Epithelial cell of esophagus (primary cell): ENCODE measurements around the gene SELENOK.

Experiments used
- DNase-seq: peaks from one replicate; pipeline ENCODE4 v3.0.0; 2010; ENCODE audit warnings: low read depth
- H3K4me3 ChIP-seq: 2 replicates; pipeline ENCODE4 v1.5.1; 2011; ENCODE audit warnings: mild to moderate bottlenecking, low read length, control low read depth
- CTCF ChIP-seq: IDR thresholded peaks from 2 replicates; pipeline ENCODE4 v1.5.1; 2011; ENCODE audit warnings: low read depth, mild to moderate bottlenecking, low read length, control low read depth, inconsistent platforms; ENCODE audit not compliant: insufficient read depth; ENCODE audit errors: missing control alignments

The SELENOK gene

DNA sequence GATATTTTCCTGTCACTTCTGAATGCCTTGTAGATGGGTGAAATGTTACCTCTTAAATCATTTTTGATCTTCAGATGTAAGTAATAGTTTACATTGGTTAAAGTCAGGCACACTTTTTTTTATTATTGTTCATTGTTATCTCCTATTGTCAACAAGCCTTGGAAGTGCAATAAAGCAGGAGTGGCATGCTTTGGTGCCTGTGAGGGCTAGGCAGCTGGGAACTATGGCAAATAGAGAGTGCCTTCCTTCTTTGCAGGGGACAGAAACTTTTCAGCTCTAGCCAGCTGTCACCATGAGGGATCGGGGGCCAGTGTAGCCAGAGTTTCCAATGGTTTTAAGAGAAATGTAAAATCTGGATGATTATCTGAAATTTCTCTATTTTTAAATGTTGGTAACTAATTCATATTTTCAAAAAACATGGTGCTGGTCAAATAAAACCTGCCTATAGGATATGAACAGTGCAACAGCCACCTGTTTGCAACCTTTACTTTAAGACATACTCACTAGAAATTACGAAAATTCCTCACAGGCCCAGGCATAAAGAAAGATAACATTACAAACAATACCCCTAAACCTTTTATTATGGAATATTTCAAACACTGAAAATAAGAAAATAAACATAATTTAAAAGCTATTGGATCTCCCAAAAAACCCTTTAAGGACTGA, 9.1 kb upstream of the SELENOK start:
- H3K4me3 ChIP-seq, result no peak overlapping the region
- no peak for TF ChIP-seq CTCF
- DNase-seq, result no peak

DNA sequence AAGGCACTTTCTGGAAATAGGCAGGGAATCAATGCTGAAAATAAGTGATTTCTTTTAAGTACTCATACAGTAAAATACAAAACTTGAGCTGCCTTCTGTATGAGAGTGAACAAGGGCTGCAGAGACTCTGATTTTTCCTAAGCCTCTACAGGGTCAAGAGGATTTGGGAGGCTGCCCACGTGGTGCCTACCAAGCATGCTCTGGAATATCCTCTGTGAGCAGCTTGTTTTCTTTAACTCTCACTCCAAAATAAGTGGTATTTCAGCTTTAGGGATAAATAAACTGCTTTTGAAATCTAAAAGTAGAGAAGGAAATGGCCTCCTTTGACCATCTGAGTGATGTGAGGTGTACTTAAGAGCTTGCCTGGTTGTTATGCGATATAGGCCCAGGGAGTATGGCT, 8.1 kb upstream of the SELENOK start:
- H3K4me3 ChIP-seq, result no peak overlapping the region
- TF ChIP-seq CTCF, result no peak
- DNase-seq, result no peak

- H3K4me3 ChIP-seq, result peak overlapping the region; percentile 69
- no peak for TF ChIP-seq CTCF
- DNase-seq, result no peak
These were observed 603 bp upstream of the SELENOK start for GRCh38 chr3:53892286-53892637.

GRCh38 chr3:53890726-53891475, 758 bp downstream of the SELENOK start:
- peak overlapping the region; percentile 69 for H3K4me3 ChIP-seq
- DNase-seq, result peak; percentile 77
- TF ChIP-seq CTCF, result no peak

DNA sequence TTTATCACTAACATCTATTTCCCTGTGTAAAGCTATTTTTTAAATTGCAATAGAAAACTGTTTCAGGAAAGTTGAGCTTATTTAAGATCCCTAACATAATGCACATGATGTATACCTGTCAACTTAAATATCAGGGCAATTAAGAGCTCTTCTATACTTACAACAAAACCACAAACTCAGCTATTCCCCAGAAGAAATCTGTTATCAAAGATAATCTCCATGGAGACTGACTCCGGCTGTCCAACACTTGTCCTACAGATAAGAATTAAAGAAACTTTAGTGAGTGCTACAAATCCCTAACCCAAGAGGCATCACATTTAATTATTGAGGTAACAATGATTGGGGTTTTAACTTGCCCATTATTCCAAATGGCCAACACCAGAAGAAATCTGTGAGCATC, 3.4 kb downstream of the SELENOK start:
- TF ChIP-seq CTCF, result no peak
- H3K4me3 ChIP-seq, result no peak overlapping the region
- no peak for DNase-seq

GRCh38 chr3:53887446-53887845, 4.2 kb downstream of the SELENOK start:
- TF ChIP-seq CTCF, result no peak

GRCh38 chr3:53885239-53885638, 6.4 kb downstream of the SELENOK start:
- DNase-seq, result peak; percentile 40
- TF ChIP-seq CTCF, result no peak

More at GRCh38 chr3:53887446-53887845, 4.2 kb downstream of the SELENOK start:
- no peak for DNase-seq
- no peak overlapping the region for H3K4me3 ChIP-seq

More at GRCh38 chr3:53885239-53885638, 6.4 kb downstream of the SELENOK start:
- no peak overlapping the region for H3K4me3 ChIP-seq
